ENCODE results near the gene RPSA. TPM values are rescaled to one million over a fixed set of nuclear protein-coding genes. Genes with fewer than 3 reads are reported as not detected.
"Not testable (repeated sequence)": the region's sequence is repeated elsewhere in the genome, so short reads cannot be mapped to it uniquely, and the experiment has no call there.

The RPSA gene
- total and polyA plus RNA-seq, 2 donors from 2014 or later, result 806 to 1,249 TPM

DNA sequence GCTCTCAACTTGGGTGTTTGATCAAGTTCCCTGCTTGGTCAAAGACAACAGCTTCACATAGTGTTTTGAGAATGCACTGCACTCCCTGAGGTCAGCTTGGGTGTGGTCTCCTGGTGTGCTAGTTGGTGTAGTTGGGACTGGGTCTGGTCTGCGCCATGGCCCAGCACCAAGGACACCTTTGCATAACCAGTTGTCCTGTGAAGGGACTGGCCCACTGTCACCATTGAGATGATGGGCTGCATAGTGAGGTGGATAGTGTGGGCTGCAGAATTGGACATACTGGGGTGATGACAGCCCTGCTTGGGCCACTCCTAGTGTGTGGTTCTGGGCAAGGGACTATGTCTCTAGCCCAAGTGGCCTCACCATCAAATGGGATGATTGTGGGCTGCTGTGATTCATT lies 9.5 kb downstream of the RPSA start:
- peaks cover 0 to 2% (median 0%) of the 10 kb centered on the region in 3 donors for H3K4me1 ChIP-seq (ENCODE audit: control insufficient read depth in 2 of 3, insufficient read depth in 2 of 3, low read depth in 1 of 3, low read length in 3 of 3)
- no peaks in the 10 kb centered on the region for H3K27me3 ChIP-seq (ENCODE audit: control insufficient read depth, insufficient read depth, low read length)
- H3K27ac ChIP-seq (ENCODE audit: low read depth in 2 of 2, low read length in 2 of 2), result no peak overlapping the region
- H3K4me3 ChIP-seq (ENCODE audit: low read length in 3 of 3), result no peak overlapping the region
- intact Hi-C loops (cut with DNase I), result no loop called here
- H3K9ac ChIP-seq (ENCODE audit: low read length in 3 of 3), result no peak overlapping the region
- H3K36me3 ChIP-seq (ENCODE audit: control insufficient read depth in 2 of 3, insufficient read depth in 3 of 3, low read length in 3 of 3), result peaks cover 4 to 25% (median 16%) of the 10 kb centered on the region in 3 donors
- TF ChIP-seq CTCF (IDR thresholded peaks at IDR 0.05; ENCODE audit: borderline replicate concordance, extremely low read depth, insufficient read depth), result no peak
- FAIRE-seq (no peak), DNase-seq (no peak)
- H3K9me3 ChIP-seq (ENCODE audit: control insufficient read depth in 2 of 3, insufficient read depth in 1 of 3, low read length in 3 of 3), result no peaks in the 10 kb centered on the region

DNA sequence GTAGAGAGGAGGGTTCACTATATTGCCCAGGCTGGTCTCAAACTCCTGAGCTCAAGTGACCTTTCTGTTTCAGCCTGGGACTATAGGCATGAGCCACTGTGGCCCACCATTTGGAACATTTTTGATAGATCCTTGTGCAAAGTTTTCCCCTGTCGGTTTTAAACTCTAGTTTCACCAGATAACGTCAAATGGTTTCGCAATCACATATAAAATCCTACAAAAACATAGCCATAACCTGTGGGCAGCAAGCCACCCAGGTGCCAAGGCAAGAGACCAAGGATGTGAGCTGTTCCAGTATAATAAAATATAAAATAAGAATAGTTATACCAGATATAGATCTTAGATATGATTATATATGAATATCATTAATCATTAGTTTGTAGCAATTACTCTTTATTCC lies 10.5 kb downstream of the RPSA start:
- H3K27me3 ChIP-seq (ENCODE audit: control insufficient read depth, insufficient read depth, low read length); DNase-seq; H3K4me1 ChIP-seq (ENCODE audit: control insufficient read depth in 2 of 3, insufficient read depth in 2 of 3, low read depth in 1 of 3, low read length in 3 of 3); H3K9ac ChIP-seq (ENCODE audit: low read length in 3 of 3); H3K27ac ChIP-seq (ENCODE audit: low read depth in 2 of 2, low read length in 2 of 2); H3K4me3 ChIP-seq (ENCODE audit: low read length in 3 of 3); FAIRE-seq; H3K9me3 ChIP-seq (ENCODE audit: control insufficient read depth in 2 of 3, insufficient read depth in 1 of 3, low read length in 3 of 3); intact Hi-C loops (cut with DNase I): not testable (repeated sequence)
- H3K36me3 ChIP-seq (ENCODE audit: control insufficient read depth in 2 of 3, insufficient read depth in 3 of 3, low read length in 3 of 3), result peaks cover 2 to 22% (median 9%) of the 10 kb centered on the region in 3 donors

DNA sequence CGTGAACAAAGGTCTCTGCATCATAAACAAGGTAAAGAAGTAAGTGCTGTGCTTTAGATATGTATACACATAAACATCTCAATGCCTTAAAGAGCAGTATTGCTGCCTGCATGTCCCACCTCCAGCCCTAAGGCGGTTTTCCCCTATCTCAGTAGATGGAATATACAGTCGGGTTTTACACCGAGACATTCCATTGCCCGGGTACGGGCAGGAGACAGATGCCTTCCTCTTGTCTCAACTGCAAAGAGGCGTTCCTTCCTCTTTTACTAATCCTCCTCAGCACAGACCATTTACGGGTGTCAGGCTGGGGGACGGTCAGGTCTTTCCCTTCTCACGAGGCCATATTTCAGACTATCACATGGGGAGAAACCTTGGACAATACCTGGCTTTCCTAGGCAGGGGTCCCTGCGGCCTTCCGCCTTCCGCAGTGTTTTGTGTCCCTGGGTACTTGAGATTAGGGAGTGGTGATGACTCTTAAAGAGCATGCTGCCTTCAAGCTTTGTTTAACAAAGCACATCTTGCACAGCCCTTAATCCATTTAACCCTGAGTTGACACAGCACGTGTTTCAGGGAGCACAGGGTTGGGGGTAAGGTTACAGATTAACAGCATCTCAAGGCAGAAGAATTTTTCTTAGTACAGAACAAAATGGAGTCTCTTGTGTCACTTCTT lies 12.2 kb downstream of the RPSA start:
- H3K27me3 ChIP-seq (ENCODE audit: control insufficient read depth, insufficient read depth, low read length); intact Hi-C loops (cut with DNase I); DNase-seq; H3K9me3 ChIP-seq (ENCODE audit: control insufficient read depth in 2 of 3, insufficient read depth in 1 of 3, low read length in 3 of 3); H3K4me1 ChIP-seq (ENCODE audit: control insufficient read depth in 2 of 3, insufficient read depth in 2 of 3, low read depth in 1 of 3, low read length in 3 of 3); H3K36me3 ChIP-seq (ENCODE audit: control insufficient read depth in 2 of 3, insufficient read depth in 3 of 3, low read length in 3 of 3); H3K9ac ChIP-seq (ENCODE audit: low read length in 3 of 3); H3K4me3 ChIP-seq (ENCODE audit: low read length in 3 of 3); FAIRE-seq; H3K27ac ChIP-seq (ENCODE audit: low read depth in 2 of 2, low read length in 2 of 2): not testable (repeated sequence)

- DNase-seq (no peak), FAIRE-seq (no peak)
- H3K36me3 ChIP-seq (ENCODE audit: control insufficient read depth in 2 of 3, insufficient read depth in 3 of 3, low read length in 3 of 3), result no peaks in the 10 kb centered on the region
- H3K9ac ChIP-seq (ENCODE audit: low read length in 3 of 3), result no peak overlapping the region
- TF ChIP-seq CTCF (IDR thresholded peaks at IDR 0.05; ENCODE audit: borderline replicate concordance, extremely low read depth, insufficient read depth), result no peak
- H3K4me3 ChIP-seq (ENCODE audit: low read length in 3 of 3), result no peak overlapping the region
- H3K27me3 ChIP-seq (ENCODE audit: control insufficient read depth, insufficient read depth, low read length), result no peaks in the 10 kb centered on the region
- H3K27ac ChIP-seq (ENCODE audit: low read depth in 2 of 2, low read length in 2 of 2), result no peak overlapping the region
- H3K4me1 ChIP-seq (ENCODE audit: control insufficient read depth in 2 of 3, insufficient read depth in 2 of 3, low read depth in 1 of 3, low read length in 3 of 3), result no peaks in the 10 kb centered on the region
- intact Hi-C loops (cut with DNase I), result no loop called here
- H3K9me3 ChIP-seq (ENCODE audit: control insufficient read depth in 2 of 3, insufficient read depth in 1 of 3, low read length in 3 of 3), result no peaks in the 10 kb centered on the region
Observed at GRCh38 chr3:39419742-39420315, 13.3 kb downstream of the RPSA start.

Measured in kidney (tissue), 14 donors.